ENCODE measurements around the gene MFSD6L. TPM values are rescaled to one million over a fixed set of nuclear protein-coding genes. Genes with fewer than 3 reads are reported as not detected.

MFSD6L gene
- total RNA-seq, 1 experiment from 2014 or later, result 4.0 TPM

- TF ChIP-seq, protein P1, sequence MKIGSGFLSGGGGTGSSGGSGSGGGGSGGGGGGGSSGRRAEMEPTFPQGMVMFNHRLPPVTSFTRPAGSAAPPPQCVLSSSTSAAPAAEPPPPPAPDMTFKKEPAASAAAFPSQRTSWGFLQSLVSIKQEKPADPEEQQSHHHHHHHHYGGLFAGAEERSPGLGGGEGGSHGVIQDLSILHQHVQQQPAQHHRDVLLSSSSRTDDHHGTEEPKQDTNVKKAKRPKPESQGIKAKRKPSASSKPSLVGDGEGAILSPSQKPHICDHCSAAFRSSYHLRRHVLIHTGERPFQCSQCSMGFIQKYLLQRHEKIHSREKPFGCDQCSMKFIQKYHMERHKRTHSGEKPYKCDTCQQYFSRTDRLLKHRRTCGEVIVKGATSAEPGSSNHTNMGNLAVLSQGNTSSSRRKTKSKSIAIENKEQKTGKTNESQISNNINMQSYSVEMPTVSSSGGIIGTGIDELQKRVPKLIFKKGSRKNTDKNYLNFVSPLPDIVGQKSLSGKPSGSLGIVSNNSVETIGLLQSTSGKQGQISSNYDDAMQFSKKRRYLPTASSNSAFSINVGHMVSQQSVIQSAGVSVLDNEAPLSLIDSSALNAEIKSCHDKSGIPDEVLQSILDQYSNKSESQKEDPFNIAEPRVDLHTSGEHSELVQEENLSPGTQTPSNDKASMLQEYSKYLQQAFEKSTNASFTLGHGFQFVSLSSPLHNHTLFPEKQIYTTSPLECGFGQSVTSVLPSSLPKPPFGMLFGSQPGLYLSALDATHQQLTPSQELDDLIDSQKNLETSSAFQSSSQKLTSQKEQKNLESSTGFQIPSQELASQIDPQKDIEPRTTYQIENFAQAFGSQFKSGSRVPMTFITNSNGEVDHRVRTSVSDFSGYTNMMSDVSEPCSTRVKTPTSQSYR (CRISPR knock-in tag; IDR thresholded peaks at IDR 0.05), result no peak
- TF ChIP-seq GABPB1 (CRISPR knock-in tag; IDR thresholded peaks at IDR 0.05) (no peak), CREB1 (CRISPR knock-in tag; IDR thresholded peaks at IDR 0.05) (no peak), CTCF (IDR thresholded peaks at IDR 0.05) (no peak)
Observed at GRCh38 chr17:8776881-8777280, 22.3 kb downstream of the MFSD6L start (continued).

DNA sequence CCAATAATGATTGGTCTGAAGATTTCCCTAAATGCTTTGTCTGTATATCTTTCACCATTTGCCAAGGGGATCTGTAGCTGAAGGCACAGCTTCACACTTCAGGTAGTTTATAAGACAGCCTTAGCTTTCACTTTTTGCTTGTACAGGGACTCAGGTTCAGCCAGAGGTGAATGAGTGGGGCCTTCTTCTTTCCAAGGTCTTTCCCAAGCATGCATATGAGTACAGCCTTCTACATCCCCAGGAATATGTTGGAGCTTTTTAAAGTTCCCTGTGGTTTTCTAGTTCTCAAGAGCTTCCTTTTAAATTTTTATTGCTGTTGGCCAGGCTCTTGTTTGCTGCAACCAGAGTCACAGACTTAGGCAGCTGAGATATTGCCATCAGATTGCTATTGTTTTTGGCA lies 22.9 kb downstream of the MFSD6L start:
- Mint-ChIP-seq H3K27me3 (ENCODE audit: low read depth) (no peaks in the 10 kb centered on the region; the same call in 1 of the 2 replicates), H3K36me3 (no peaks in the 10 kb centered on the region), H3K9me3 (no peaks in the 10 kb centered on the region), H3K27ac (no peak overlapping the region), H3K4me1 (peaks cover 5% of the 10 kb centered on the region; the same call in 1 of the 2 replicates), H3K4me3 (no peak overlapping the region)
- no peak for ATAC-seq
- DNase-seq (ENCODE audit: low spot score), result no peak
- ChIA-PET CTCF (interaction anchor here (0.9 to 2.0 kb wide), 3 partner anchors 10 to 67 kb away, joined by 3 to 14 read pairs (median 4); no protein-coding TSS in a partner anchor), POLR2A (no interaction called here)
- TF ChIP-seq GTF2I (CRISPR knock-in tag; conservative IDR thresholded peaks at IDR 0.05) (no peak), HMGXB4 (CRISPR knock-in tag; IDR thresholded peaks at IDR 0.05) (no peak), ZNF416 (CRISPR knock-in tag; IDR thresholded peaks at IDR 0.05) (no peak), ZNF219 (CRISPR knock-in tag; IDR thresholded peaks at IDR 0.05; ENCODE audit: borderline replicate concordance) (no peak), E2F4 (CRISPR knock-in tag; IDR thresholded peaks at IDR 0.05; ENCODE audit: borderline replicate concordance, low read depth) (no peak), GRHL2 (CRISPR knock-in tag; IDR thresholded peaks at IDR 0.05; ENCODE audit: insufficient replicate concordance, severe bottlenecking) (no peak), ZNF532 (CRISPR knock-in tag; IDR thresholded peaks at IDR 0.05; ENCODE audit: borderline replicate concordance) (no peak), JAZF1 (CRISPR knock-in tag; IDR thresholded peaks at IDR 0.05) (no peak), ZNF317 (CRISPR knock-in tag; IDR thresholded peaks at IDR 0.05; ENCODE audit: borderline replicate concordance, low read depth) (no peak), TEAD4 (CRISPR knock-in tag; IDR thresholded peaks at IDR 0.05) (no peak), ETV6 (CRISPR knock-in tag; IDR thresholded peaks at IDR 0.05) (no peak)
- TF ChIP-seq, protein P2, sequence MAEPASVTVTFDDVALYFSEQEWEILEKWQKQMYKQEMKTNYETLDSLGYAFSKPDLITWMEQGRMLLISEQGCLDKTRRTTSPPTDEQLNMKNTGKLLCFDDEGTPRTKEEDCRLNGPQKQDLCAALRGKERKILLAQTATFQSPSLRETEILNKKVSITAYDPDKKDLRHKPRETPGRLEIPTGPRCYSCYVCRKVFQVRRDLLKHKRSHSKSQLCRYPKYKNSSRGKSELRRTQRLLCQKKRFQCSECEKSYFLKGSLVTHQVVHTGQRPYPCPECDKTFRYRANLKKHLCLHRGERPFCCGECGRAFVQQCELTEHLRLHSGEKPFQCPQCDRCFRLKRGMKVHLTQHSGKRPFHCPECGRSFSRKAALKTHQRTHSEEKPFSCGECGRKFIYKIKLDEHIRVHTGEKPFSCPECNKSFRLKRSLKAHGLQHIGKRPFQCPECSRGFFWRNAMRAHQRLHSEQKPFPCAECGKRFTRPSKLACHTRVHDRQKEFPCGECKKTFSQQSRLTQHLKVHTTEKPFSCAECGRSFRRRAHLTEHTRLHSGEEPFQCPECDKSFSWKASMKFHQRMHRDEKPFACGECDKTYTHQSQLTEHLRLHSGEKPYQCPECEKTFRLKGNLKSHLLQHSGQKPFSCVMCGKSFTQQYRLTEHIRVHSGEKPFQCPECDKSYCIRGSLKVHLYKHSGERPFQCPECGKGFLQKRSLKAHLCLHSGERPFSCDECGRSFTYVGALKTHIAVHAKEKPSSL (CRISPR knock-in tag; conservative IDR thresholded peaks at IDR 0.05), result no peak
- TF ChIP-seq, protein P3, sequence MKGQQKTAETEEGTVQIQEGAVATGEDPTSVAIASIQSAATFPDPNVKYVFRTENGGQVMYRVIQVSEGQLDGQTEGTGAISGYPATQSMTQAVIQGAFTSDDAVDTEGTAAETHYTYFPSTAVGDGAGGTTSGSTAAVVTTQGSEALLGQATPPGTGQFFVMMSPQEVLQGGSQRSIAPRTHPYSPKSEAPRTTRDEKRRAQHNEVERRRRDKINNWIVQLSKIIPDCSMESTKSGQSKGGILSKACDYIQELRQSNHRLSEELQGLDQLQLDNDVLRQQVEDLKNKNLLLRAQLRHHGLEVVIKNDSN (CRISPR knock-in tag; IDR thresholded peaks at IDR 0.05), result no peak
- TF ChIP-seq, protein P1 (CRISPR knock-in tag; IDR thresholded peaks at IDR 0.05), result no peak

Data from WTC11 (cell line).